Stimulated activated naive CD8-positive, alpha-beta T cell treated with anti-CD3 and anti-CD28 coated beads, Interleukin-15, Interleukin-2, amounts not matched to agents 100 ng/mL and 50 ng/mL, for 24 hours (primary cell): ENCODE measurements around the gene PHAF1.
A peak's percentile ranks its signal among the peaks of the same experiment; 100 is the strongest.

Experiments
- H3K27ac Mint-ChIP-seq: one replicate; pipeline ENCODE4 v1.8.0; 2021; ENCODE audit warnings: mild to moderate bottlenecking, mixed read lengths
- H3K27me3 Mint-ChIP-seq: one replicate; pipeline ENCODE4 v1.8.0; 2021; ENCODE audit warnings: mixed read lengths
- H3K36me3 Mint-ChIP-seq: one replicate; pipeline ENCODE4 v1.8.0; 2021; ENCODE audit warnings: low read depth, mixed read lengths
- H3K4me1 Mint-ChIP-seq: one replicate; pipeline ENCODE4 v1.8.0; 2021; ENCODE audit warnings: low read depth, mixed read lengths
- H3K4me3 Mint-ChIP-seq: one replicate; pipeline ENCODE4 v1.8.0; 2021; ENCODE audit warnings: mild to moderate bottlenecking, mixed read lengths
- H3K9me3 Mint-ChIP-seq: one replicate; pipeline ENCODE4 v1.8.0; 2021; ENCODE audit warnings: mixed read lengths

The PHAF1 gene

GRCh38 chr16:67093098-67093726 is 16.5 kb upstream of the PHAF1 start:
- H3K36me3 Mint-ChIP-seq: peaks cover 17% of the 10 kb centered on the region

GRCh38 chr16:67098599-67098998 is 11.1 kb upstream of the PHAF1 start:
- Mint-ChIP-seq H3K4me1 (peaks cover 5% of the 10 kb centered on the region), H3K27ac (no peak overlapping the region), H3K36me3 (peaks cover 19% of the 10 kb centered on the region), H3K9me3 (no peaks in the 10 kb centered on the region), H3K4me3 (no peak overlapping the region), H3K27me3 (no peaks in the 10 kb centered on the region)

More at GRCh38 chr16:67093098-67093726, 16.5 kb upstream of the PHAF1 start:
- Mint-ChIP-seq H3K27ac (no peak overlapping the region), H3K4me3 (no peak overlapping the region), H3K9me3 (no peaks in the 10 kb centered on the region), H3K27me3 (no peaks in the 10 kb centered on the region), H3K4me1 (peaks cover 14% of the 10 kb centered on the region)

GRCh38 chr16:67100569-67101310 is 9.0 kb upstream of the PHAF1 start:
- Mint-ChIP-seq H3K9me3 (no peaks in the 10 kb centered on the region), H3K4me3 (no peak overlapping the region), H3K4me1 (peaks cover 5% of the 10 kb centered on the region), H3K27ac (no peak overlapping the region), H3K36me3 (peaks cover 15% of the 10 kb centered on the region), H3K27me3 (no peaks in the 10 kb centered on the region)

- Mint-ChIP-seq H3K4me3 (no peak overlapping the region), H3K4me1 (peaks cover 5% of the 10 kb centered on the region), H3K9me3 (no peaks in the 10 kb centered on the region), H3K27ac (no peak overlapping the region), H3K36me3 (peaks cover 15% of the 10 kb centered on the region), H3K27me3 (no peaks in the 10 kb centered on the region)
Observed at GRCh38 chr16:67101311-67102082, 8.2 kb upstream of the PHAF1 start.

- Mint-ChIP-seq H3K27me3 (no peaks in the 10 kb centered on the region), H3K4me3 (no peak overlapping the region), H3K4me1 (peaks cover 8% of the 10 kb centered on the region), H3K9me3 (no peaks in the 10 kb centered on the region), H3K36me3 (peaks cover 13% of the 10 kb centered on the region), H3K27ac (no peak overlapping the region)
Observed at GRCh38 chr16:67104061-67104460, 5.7 kb upstream of the PHAF1 start.

- Mint-ChIP-seq H3K9me3 (no peaks in the 10 kb centered on the region), H3K27me3 (no peaks in the 10 kb centered on the region), H3K4me3 (no peak overlapping the region), H3K4me1 (peaks cover 15% of the 10 kb centered on the region), H3K27ac (no peak overlapping the region), H3K36me3 (peaks cover 7% of the 10 kb centered on the region)
Observed at GRCh38 chr16:67104845-67105244, 4.9 kb upstream of the PHAF1 start.

GRCh38 chr16:67105246-67105645 is 4.5 kb upstream of the PHAF1 start:
- H3K27ac Mint-ChIP-seq: no peak overlapping the region
- H3K4me1 Mint-ChIP-seq: peaks cover 16% of the 10 kb centered on the region
- H3K4me3 Mint-ChIP-seq: no peak overlapping the region
- no peaks in the 10 kb centered on the region for H3K9me3 Mint-ChIP-seq
- no peaks in the 10 kb centered on the region for H3K27me3 Mint-ChIP-seq
- peaks cover 7% of the 10 kb centered on the region for H3K36me3 Mint-ChIP-seq

- no peak overlapping the region for H3K27ac Mint-ChIP-seq
- H3K36me3 Mint-ChIP-seq: peaks cover 7% of the 10 kb centered on the region
- no peak overlapping the region for H3K4me3 Mint-ChIP-seq
- H3K9me3 Mint-ChIP-seq: no peaks in the 10 kb centered on the region
- H3K4me1 Mint-ChIP-seq: peaks cover 20% of the 10 kb centered on the region
- no peaks in the 10 kb centered on the region for H3K27me3 Mint-ChIP-seq
Observed at GRCh38 chr16:67105881-67106280, 3.9 kb upstream of the PHAF1 start.

- Mint-ChIP-seq H3K4me3 (peak overlapping the region; percentile 96), H3K4me1 (peaks cover 34% of the 10 kb centered on the region), H3K9me3 (no peaks in the 10 kb centered on the region), H3K27me3 (no peaks in the 10 kb centered on the region), H3K27ac (no peak overlapping the region), H3K36me3 (no peaks in the 10 kb centered on the region)
Observed at GRCh38 chr16:67108489-67108888, 1.3 kb upstream of the PHAF1 start.

- H3K27me3 Mint-ChIP-seq: no peaks in the 10 kb centered on the region
- H3K9me3 Mint-ChIP-seq: no peaks in the 10 kb centered on the region
- H3K36me3 Mint-ChIP-seq: no peaks in the 10 kb centered on the region
- peak overlapping the region; percentile 96 for H3K4me3 Mint-ChIP-seq
- peaks cover 34% of the 10 kb centered on the region for H3K4me1 Mint-ChIP-seq
- no peak overlapping the region for H3K27ac Mint-ChIP-seq
Observed at GRCh38 chr16:67108931-67109406, 772 bp upstream of the PHAF1 start.

- H3K4me1 Mint-ChIP-seq: peaks cover 44% of the 10 kb centered on the region
- peaks cover 15% of the 10 kb centered on the region for H3K36me3 Mint-ChIP-seq
- H3K27me3 Mint-ChIP-seq: no peaks in the 10 kb centered on the region
- no peak overlapping the region for H3K27ac Mint-ChIP-seq
- no peak overlapping the region for H3K4me3 Mint-ChIP-seq
- no peaks in the 10 kb centered on the region for H3K9me3 Mint-ChIP-seq
Observed at GRCh38 chr16:67111951-67112444, 2.3 kb downstream of the PHAF1 start.

- Mint-ChIP-seq H3K27ac (no peak overlapping the region), H3K4me1 (peaks cover 44% of the 10 kb centered on the region), H3K27me3 (no peaks in the 10 kb centered on the region), H3K9me3 (no peaks in the 10 kb centered on the region), H3K4me3 (no peak overlapping the region), H3K36me3 (peaks cover 15% of the 10 kb centered on the region)
Observed at GRCh38 chr16:67112591-67113399, 3.1 kb downstream of the PHAF1 start.

GRCh38 chr16:67114793-67115192 is 5.1 kb downstream of the PHAF1 start:
- Mint-ChIP-seq H3K27ac (no peak overlapping the region), H3K4me3 (no peak overlapping the region), H3K9me3 (no peaks in the 10 kb centered on the region), H3K27me3 (no peaks in the 10 kb centered on the region), H3K36me3 (peaks cover 15% of the 10 kb centered on the region), H3K4me1 (peaks cover 35% of the 10 kb centered on the region)

GRCh38 chr16:67115639-67116038 is 5.9 kb downstream of the PHAF1 start:
- Mint-ChIP-seq H3K4me1 (peaks cover 31% of the 10 kb centered on the region), H3K27ac (no peak overlapping the region), H3K9me3 (no peaks in the 10 kb centered on the region), H3K27me3 (no peaks in the 10 kb centered on the region), H3K4me3 (no peak overlapping the region), H3K36me3 (peaks cover 18% of the 10 kb centered on the region)
